Panc1 (cell line): ENCODE results near the gene VARS1. TPM values are rescaled to one million over a fixed set of nuclear protein-coding genes. Genes with fewer than 3 reads are reported as not detected.

ENCODE experiments used
- ATAC-seq: fragments of 200-7000 bp; cut with Tn5 transposase; 2 replicates; pipeline ENCODE4 v1.9.1; 2020; ENCODE audit warnings: mild to moderate bottlenecking, moderate library complexity
- BruUV-seq: library from RNA; stranded (reverse); fragments of 400-500 nt; replicated peaks from 2 replicates; lab custom pipeline; 2021; lab: Mats Ljungman, UMichigan
- CTCF ChIA-PET: fragments of 300-600 bp; sonication (Branson Sonifier 250); formaldehyde crosslinking; loops from one replicate; lab custom pipeline; 2022; ENCODE audit warnings: antibody characterized with exemption; lab: Charles Lee
- POLR2A ChIA-PET: fragments of 300-600 bp; sonication (Branson Sonifier 250); formaldehyde crosslinking; loops from one replicate; lab custom pipeline; 2022; ENCODE audit warnings: antibody characterized with exemption; lab: Charles Lee
- DNase-seq: peaks from one replicate; pipeline ENCODE4 v3.0.0-alpha.2; 2010; ENCODE audit warnings: low read depth, low spot score
- H3K27ac ChIP-seq: 2 replicates; pipeline ENCODE4 v1.5.1; 2011; ENCODE audit warnings: mild to moderate bottlenecking, low read length, inconsistent platforms
- H3K27me3 ChIP-seq: fragments of 200-500 bp; sonication (Bioruptor generic); 2 replicates; pipeline ENCODE4 v1.6.0; 2014; ENCODE audit warnings: low read length, inconsistent platforms; ENCODE audit not compliant: control insufficient read depth, insufficient read depth
- H3K36me3 ChIP-seq: fragments of 200-500 bp; sonication (Bioruptor generic); 2 replicates; pipeline ENCODE4 v1.5.1; 2014; ENCODE audit warnings: inconsistent platforms, mild to moderate bottlenecking, low read length, moderate library complexity; ENCODE audit not compliant: control insufficient read depth, insufficient read depth
- H3K4me1 ChIP-seq: 2 replicates; pipeline ENCODE4 v1.5.1; 2011; ENCODE audit warnings: inconsistent platforms, mild to moderate bottlenecking, low read length, moderate library complexity; ENCODE audit not compliant: control insufficient read depth, insufficient read depth
- H3K4me3 ChIP-seq, 2 experiments: 2 replicates each; pipeline ENCODE4 v1.5.1; 2011 to 2012; ENCODE audit warnings: low read depth in 2 of 2, low read length in 2 of 2, mild to moderate bottlenecking in 2 of 2, inconsistent platforms in 1 of 2, moderate library complexity in 1 of 2
- H3K9me3 ChIP-seq: fragments of 200-500 bp; sonication (Bioruptor generic); 2 replicates; pipeline ENCODE4 v1.5.1; 2014; ENCODE audit warnings: low read depth, mild to moderate bottlenecking, inconsistent platforms, low read length, moderate library complexity; ENCODE audit not compliant: control insufficient read depth, insufficient read depth
- CTCF ChIP-seq: fragments of 450-650 bp; IDR thresholded peaks from 2 replicates; pipeline ENCODE4 v1.5.1; 2017; ENCODE audit warnings: mild to moderate bottlenecking
- POLR2AphosphoS5 ChIP-seq: IDR thresholded peaks from 2 replicates; pipeline ENCODE4 v1.6.1; 2012; ENCODE audit warnings: mild to moderate bottlenecking, low read depth, low read length, moderate library complexity
- REST ChIP-seq, 2 experiments: IDR thresholded peaks; 2 replicates each; pipeline ENCODE4 v1.6.1; 2011 to 2012; ENCODE audit warnings: low read depth in 2 of 2, control low read depth in 1 of 2, low read length in 1 of 2, mild to moderate bottlenecking in 1 of 2, moderate library complexity in 1 of 2; ENCODE audit not compliant: insufficient read depth in 1 of 2
- SIN3A ChIP-seq: IDR thresholded peaks from 2 replicates; pipeline ENCODE4 v1.6.1; 2012; ENCODE audit warnings: low read depth, mild to moderate bottlenecking, low read length, moderate library complexity, borderline replicate concordance; ENCODE audit not compliant: insufficient read depth
- TCF7L2 ChIP-seq: IDR thresholded peaks from 2 replicates; pipeline ENCODE4 v1.6.1; 2011; ENCODE audit warnings: mild to moderate bottlenecking, low read depth, low read length, inconsistent platforms
- in situ Hi-C: cut with HindIII; loops from 2 replicates; pipeline ENCODE4 v1.10.0; 2016; ENCODE audit warnings: low sequenced_read_pairs, low pct_unique_long_range_greater_than_20kb
- intact Hi-C: fragments of 100-400 bp; cut with micrococcal nuclease; formaldehyde crosslinking; loops from one replicate; pipeline ENCODE4 v1.10.0; 2022; ENCODE audit not compliant: unreplicated experiment
- total RNA-seq: library from RNA; stranded (reverse); gene quantifications from one replicate; pipeline ENCODE4 v1.2.1, GENCODE V29; 2021; ENCODE audit not compliant: unreplicated experiment

Gene VARS1
- total RNA-seq, 1 experiment from 2014 or later: 229 TPM

GRCh38 chr6:31768363-31769257 is 26.9 kb downstream of the VARS1 start:
- in situ Hi-C loops: no loop called here
- Histone ChIP-seq H3K4me1 (no peaks in the 10 kb centered on the region), H3K27ac (no peak overlapping the region), H3K36me3 (no peaks in the 10 kb centered on the region), H3K4me3 (no peak overlapping the region), H3K27me3 (no peaks in the 10 kb centered on the region), H3K9me3 (no peaks in the 10 kb centered on the region)
- no peak for DNase-seq
- ATAC-seq: no peak
- POLR2A ChIA-PET: no interaction called here
- intact Hi-C loops: no loop called here
- BruUV-seq: no TSS peak
- no peak for TF ChIP-seq POLR2AphosphoS5
- TF ChIP-seq TCF7L2: no peak
- no peak for TF ChIP-seq SIN3A
- TF ChIP-seq CTCF: no peak
- no peak for TF ChIP-seq REST (IDR thresholded peaks at IDR 0.05; ENCODE audit: insufficient read depth in 1 of 2, low read depth in 2 of 2, low read length in 1 of 2)
- CTCF ChIA-PET: interaction anchor here (0.7 to 1.4 kb wide), 2 partner anchors 13 to 222 kb away, joined by 3 to 4 read pairs; partner anchors contain the start of gene ATP6V1G2

- intact Hi-C loops (no loop called here), in situ Hi-C loops (no loop called here)
- TF ChIP-seq TCF7L2 (no peak), POLR2AphosphoS5 (no peak), REST (IDR thresholded peaks at IDR 0.05; ENCODE audit: insufficient read depth in 1 of 2, low read depth in 2 of 2, low read length in 1 of 2) (no peak), SIN3A (no peak), CTCF (no peak)
- Histone ChIP-seq H3K36me3 (no peaks in the 10 kb centered on the region), H3K27ac (no peak overlapping the region), H3K4me3 (no peak overlapping the region), H3K9me3 (no peaks in the 10 kb centered on the region), H3K27me3 (no peaks in the 10 kb centered on the region), H3K4me1 (no peaks in the 10 kb centered on the region)
- no peak for DNase-seq
- CTCF ChIA-PET: no interaction called here
- ATAC-seq: no peak
- no TSS peak for BruUV-seq
- POLR2A ChIA-PET: no interaction called here
These were observed 28.4 kb downstream of the VARS1 start for GRCh38 chr6:31767096-31767645.
